GM12874 (cell line): ENCODE results near the gene JARID2.
A peak's percentile ranks its signal among the peaks of the same experiment; 100 is the strongest.

Experiments
- TF ChIP-seq, protein P1 (sequence below): IDR thresholded peaks from 2 replicates; pipeline ENCODE4 v1.5.1; 2011; ENCODE audit warnings: low read depth, mild to moderate bottlenecking, control low read depth, low read length, moderate library complexity; ENCODE audit not compliant: insufficient read depth

JARID2 gene

GRCh38 chr6:15435468-15435867 lies 189.6 kb downstream of the JARID2 start:
- TF ChIP-seq, protein P1, sequence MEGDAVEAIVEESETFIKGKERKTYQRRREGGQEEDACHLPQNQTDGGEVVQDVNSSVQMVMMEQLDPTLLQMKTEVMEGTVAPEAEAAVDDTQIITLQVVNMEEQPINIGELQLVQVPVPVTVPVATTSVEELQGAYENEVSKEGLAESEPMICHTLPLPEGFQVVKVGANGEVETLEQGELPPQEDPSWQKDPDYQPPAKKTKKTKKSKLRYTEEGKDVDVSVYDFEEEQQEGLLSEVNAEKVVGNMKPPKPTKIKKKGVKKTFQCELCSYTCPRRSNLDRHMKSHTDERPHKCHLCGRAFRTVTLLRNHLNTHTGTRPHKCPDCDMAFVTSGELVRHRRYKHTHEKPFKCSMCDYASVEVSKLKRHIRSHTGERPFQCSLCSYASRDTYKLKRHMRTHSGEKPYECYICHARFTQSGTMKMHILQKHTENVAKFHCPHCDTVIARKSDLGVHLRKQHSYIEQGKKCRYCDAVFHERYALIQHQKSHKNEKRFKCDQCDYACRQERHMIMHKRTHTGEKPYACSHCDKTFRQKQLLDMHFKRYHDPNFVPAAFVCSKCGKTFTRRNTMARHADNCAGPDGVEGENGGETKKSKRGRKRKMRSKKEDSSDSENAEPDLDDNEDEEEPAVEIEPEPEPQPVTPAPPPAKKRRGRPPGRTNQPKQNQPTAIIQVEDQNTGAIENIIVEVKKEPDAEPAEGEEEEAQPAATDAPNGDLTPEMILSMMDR = no peak

- TF ChIP-seq, protein P1 = no peak
Measured at GRCh38 chr6:15436451-15436850, 190.6 kb downstream of the JARID2 start.

- TF ChIP-seq, protein P1 = no peak
Measured at GRCh38 chr6:15437090-15437635, 191.3 kb downstream of the JARID2 start.

- TF ChIP-seq, protein P1 = no peak
Measured at GRCh38 chr6:15439410-15440025, 193.6 kb downstream of the JARID2 start.

GRCh38 chr6:15440040-15440439 lies 194.2 kb downstream of the JARID2 start:
- TF ChIP-seq, protein P1 = no peak

DNA sequence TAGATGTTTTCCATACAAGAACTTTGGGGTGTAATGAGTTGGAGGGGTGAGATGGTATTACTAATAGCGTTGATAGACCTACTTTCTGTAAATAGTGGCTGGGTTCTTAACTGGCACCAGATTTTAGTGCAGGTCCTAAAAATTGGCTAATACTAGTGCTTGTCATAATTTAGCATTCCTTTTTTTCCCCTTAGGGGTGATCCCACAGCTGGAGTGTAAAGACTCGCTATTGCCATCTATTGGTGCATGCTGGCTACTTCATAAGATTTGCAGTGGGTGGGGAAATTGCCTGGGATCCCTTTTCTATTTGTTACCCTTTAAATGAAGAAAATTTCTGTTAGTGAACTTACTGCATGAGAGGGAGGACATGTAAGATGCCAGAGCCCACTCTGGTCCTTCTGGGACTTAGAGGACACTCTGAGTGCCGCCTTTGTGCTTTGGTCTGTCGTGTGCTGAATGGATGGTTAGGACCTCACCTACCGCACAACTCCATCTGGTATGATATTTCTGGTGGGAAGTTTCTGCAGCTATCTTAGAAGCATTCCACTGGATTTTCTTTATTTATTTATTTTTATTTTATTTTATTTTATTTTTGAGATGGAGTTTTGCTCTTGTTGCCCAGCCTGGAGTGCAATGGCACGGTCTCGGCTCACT lies 195.5 kb downstream of the JARID2 start:
- TF ChIP-seq, protein P1 = peak; percentile 65

DNA sequence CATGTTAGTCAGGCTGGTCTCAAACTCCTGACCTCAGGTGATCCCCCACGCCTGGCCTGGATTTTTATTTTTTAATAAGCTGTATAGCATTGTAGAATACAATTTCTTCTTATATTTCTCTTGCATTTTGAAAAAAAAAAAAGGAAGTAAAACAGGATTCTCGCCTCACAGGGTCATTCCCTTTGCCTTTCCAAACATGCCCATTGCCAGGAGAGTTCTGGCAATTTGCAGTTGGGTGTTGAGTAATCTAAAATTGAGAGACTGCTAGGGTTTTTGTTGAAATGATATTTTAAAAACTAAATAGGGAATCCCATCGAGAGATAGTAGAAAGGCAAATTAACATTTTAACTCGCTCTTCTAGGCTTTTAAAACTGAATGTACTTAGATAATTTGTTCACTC lies 196.1 kb downstream of the JARID2 start:
- TF ChIP-seq, protein P1 = no peak
